HG02798 (cell line): Measurements from ENCODE around the gene NPTX2.

Experiments used
- ATAC-seq: cut with Tn5 transposase; IDR thresholded peaks from one replicate; pipeline ENCODE4 v1.9.1; 2021; ENCODE audit warnings: mild to moderate bottlenecking; ENCODE audit not compliant: unreplicated experiment, poor library complexity

The NPTX2 gene

DNA sequence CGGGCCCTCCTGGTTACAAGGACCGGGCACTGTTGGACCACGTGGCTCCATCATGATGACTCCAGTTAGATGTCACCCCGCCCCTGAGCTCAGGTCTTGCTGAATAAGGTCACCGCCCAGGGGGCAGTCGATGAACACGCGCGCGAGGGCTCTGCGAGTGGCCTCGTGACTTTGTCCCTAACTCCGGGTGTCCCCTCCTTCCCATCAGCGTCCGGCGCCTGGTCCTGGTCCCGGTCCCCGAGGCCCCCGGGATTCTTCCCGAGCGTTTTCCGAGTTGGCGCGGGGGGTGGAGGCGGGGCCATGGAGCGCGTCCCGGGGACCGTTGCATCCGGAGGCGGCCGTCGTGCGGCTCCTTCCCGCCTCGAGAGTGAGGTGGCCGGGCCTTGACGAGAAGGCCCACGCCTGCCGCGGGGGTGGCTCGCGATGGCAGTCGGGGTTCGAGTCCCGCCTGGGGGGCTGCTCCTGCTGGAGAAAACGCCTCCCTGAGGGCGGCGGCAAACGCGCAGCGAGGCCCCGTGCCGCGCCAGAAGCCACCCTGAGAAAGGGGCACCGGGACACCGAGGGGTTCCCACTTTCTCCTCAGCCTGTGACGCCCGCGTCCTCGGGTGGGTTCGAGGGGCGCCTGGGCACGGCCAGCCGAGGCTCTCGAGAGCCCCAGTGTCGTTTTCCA lies 569 bp upstream of the NPTX2 start:
- ATAC-seq = no peak

GRCh38 chr7:98617960-98618418 lies 904 bp downstream of the NPTX2 start:
- ATAC-seq = no peak

DNA sequence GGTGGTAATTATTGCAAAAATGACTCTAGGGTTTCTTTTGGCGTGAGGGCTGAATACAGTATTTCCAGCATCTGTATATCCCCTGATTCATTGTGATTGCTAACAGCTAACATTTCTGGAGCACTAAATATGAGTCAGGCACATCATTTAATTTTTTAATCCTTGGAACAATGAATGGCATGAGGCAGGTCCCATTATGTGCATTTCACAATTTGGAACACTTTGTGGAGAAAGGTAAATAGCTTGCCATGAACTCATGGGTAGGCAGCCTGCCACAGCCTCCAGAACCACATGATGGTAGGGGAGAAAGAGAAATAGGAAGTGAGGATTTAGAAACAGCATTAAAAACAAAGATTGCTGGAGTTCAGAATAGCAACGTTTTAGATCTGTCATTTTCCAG lies 1.7 kb downstream of the NPTX2 start:
- no peak for ATAC-seq

GRCh38 chr7:98619450-98620321 lies 2.6 kb downstream of the NPTX2 start:
- no peak for ATAC-seq

DNA sequence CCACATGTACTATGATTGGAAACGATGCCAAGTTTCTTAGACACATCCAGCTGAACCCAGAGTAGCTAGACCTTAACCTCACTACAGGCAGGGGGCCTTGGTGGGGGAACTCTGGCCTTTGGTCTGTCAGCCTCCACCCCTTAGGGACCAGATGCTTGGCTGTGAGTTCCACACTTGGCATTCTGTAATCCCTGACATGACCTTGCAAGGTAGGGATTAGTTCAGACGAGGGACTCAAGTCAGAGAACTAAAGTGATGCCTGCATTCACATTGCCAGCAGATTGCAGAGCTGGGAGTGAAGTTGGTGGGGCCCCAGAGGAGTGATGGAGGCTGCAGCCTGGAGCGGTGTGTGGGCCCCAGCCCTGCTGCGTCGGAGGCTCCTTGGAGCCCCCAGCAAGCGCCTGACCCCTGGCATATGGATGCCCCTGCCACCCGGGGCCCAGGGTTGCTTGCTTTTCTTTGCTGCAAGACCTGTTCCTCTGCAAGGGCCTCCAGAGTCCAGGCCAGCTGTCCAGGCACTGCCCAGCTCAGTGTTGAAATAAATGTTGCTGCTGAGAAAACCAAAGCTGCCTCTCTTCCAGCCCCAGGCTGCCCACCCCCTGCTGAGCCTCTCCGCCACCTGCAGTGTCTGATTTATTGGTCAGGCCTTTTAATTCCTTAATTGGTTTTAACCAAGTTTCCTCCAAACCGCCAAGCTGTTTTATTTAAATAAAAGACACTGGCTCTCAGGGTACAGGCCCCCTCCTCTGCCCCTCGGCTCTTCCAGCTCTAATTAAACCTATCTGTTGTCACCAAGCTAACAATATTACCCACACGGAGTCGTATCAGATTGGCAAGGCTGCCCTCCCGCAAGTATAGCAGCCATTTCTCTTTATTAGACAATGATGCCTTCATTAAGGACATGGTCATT lies 4.7 kb downstream of the NPTX2 start:
- no peak for ATAC-seq

DNA sequence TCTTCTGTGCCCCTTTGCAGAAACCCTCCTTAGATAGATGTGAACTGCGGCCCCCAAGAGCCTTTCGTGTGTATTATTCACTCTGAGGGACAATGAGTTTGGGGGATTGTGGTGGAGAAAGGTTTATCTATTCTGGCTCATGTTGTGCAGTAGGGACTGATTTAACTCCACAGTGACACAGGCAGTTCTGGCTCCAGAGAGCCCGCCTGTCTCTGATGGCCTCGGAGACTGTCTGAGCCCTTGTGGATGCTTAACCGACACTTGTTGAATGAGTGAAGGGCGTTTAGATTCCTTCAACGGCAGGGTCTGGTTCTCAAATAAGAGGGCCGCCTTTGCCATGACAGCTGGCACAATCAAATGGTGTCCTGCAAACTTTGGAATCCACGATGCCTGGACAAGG lies 5.8 kb downstream of the NPTX2 start:
- ATAC-seq = no peak

DNA sequence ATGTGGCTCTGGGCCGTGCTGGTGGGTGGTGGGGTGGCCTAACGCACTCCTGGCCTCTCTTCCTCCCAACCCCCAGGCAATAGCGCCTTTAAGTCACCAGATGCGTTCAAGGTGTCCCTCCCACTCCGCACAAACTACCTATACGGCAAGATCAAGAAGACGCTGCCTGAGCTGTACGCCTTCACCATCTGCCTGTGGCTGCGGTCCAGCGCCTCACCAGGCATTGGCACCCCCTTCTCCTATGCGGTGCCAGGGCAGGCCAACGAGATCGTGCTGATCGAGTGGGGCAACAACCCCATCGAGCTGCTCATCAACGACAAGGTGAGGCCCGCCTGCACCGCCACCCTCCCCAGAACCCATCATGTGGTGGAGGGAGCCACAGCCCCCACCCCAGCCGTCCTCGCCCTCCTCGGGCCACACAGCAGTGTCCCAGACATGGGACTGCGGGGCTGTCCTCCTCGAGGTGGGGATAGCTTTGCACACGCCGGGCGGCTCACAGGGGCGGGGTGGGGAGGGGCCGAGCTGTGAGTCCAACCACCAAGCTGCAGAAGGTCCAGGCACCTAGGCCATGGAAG lies 7.8 kb downstream of the NPTX2 start:
- ATAC-seq = no peak

DNA sequence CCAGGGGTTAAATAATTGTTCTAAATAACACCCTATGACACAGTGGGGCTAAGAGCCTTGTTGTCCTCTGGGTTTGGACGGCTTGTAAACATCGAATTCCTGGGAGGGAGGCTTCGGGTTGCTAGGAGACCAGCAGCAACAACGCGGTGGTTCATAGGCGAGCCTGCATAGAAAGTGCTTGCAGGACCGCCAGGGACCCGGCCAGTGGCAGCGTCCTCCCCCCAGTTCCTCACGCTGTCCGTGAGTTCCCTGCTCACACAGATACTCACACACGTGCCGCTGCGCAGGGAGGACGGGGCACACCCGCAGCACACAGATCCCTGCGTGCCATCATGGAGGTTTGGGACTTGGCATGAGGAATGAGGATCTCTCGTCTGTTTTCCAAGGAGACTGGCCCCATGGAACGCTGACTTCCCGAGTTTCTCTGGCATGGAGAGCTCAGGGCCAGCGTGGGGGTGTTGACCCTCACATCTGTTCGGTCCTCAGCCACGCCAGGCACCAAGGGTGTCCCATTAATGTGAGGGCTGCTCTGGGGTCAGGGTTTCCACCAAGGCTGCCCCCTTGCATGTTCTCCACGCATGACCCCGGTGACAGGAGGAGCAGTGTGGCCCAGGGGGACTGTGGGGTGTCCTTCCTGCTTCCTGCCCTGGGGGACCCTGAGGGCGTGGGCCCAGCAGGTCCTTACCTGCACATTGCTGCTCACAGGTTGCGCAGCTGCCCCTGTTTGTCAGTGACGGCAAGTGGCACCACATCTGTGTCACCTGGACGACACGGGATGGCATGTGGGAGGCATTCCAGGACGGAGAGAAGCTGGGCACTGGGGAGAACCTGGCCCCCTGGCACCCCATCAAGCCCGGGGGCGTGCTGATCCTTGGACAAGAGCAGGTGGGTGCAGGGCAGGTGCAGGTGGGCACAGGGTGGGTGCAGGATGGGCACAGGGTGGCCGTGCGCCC lies 9.7 kb downstream of the NPTX2 start:
- no peak for ATAC-seq

DNA sequence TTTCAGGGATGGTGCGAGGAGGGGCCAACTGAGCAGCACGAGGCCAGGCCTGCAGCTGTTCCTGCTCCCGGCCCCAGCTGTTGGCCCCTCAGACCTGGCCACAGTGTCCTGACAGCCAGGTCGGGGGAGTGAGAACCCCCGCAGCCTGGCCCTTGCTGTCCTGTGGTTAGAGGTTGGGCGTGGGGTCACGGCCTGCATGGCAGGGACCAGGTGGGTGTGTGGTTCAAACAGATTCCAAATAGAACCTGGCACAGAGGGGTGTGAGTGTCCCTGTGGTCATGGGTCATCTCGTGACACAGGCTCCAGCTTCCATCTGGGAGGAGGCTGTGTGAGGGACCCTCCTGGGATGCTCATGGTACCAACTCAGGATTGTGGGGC lies 10.3 kb downstream of the NPTX2 start:
- no peak for ATAC-seq

- no peak for ATAC-seq
Measured at GRCh38 chr7:98628418-98628817, 11.3 kb downstream of the NPTX2 start.

GRCh38 chr7:98629001-98629431 lies 11.9 kb downstream of the NPTX2 start:
- ATAC-seq = no peak

DNA sequence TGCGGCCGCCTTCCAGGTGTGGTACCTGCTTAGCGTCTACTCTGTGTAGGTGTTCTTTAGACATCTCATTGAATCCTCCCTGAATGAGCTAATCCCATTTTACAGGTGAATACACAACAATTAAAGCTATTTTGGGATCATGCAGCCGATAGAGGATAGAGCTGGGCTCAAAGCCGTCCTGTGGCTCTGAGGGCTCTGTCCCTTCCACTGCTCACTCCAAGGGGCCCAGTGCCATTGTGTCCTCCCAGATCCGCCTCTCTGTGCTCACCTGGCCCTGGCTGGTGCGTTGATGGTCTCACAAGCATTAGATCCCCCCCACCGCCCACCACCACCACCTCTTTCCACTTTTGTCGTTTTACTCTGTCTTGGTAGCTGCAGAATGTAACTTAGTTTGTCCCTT lies 13.1 kb downstream of the NPTX2 start:
- no peak for ATAC-seq

GRCh38 chr7:98630770-98631169 lies 13.7 kb downstream of the NPTX2 start:
- no peak for ATAC-seq

DNA sequence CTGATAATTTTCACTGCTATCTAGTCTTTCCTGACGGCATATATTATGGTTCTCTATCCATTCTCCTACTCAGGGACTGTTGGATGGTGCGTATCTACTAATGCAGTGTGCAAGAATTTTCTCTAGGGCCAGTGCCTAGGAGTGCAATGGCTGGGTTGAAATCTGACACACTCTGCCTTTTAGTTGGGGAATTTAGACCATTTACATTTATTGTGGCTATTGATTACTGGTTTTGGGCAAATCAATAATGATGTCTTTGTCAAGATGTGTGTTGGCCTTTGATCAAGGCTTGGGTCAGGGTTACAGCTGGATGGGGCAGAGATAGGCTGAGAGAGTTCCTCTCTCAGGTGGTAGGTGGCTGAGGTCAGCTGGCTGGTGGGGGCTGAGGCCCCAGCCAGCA lies 21.8 kb downstream of the NPTX2 start:
- ATAC-seq = no peak

GRCh38 chr7:98640375-98640774 lies 23.3 kb downstream of the NPTX2 start:
- no peak for ATAC-seq

GRCh38 chr7:98641646-98642500 lies 24.8 kb downstream of the NPTX2 start:
- peak; percentile 79 for ATAC-seq

- ATAC-seq = peak; percentile 19
Measured at GRCh38 chr7:98643236-98643985, 26.3 kb downstream of the NPTX2 start.

GRCh38 chr7:98646465-98646864 lies 29.4 kb downstream of the NPTX2 start:
- no peak for ATAC-seq
